ENCODE measurements around the gene PHC2.

PHC2 gene

DNA sequence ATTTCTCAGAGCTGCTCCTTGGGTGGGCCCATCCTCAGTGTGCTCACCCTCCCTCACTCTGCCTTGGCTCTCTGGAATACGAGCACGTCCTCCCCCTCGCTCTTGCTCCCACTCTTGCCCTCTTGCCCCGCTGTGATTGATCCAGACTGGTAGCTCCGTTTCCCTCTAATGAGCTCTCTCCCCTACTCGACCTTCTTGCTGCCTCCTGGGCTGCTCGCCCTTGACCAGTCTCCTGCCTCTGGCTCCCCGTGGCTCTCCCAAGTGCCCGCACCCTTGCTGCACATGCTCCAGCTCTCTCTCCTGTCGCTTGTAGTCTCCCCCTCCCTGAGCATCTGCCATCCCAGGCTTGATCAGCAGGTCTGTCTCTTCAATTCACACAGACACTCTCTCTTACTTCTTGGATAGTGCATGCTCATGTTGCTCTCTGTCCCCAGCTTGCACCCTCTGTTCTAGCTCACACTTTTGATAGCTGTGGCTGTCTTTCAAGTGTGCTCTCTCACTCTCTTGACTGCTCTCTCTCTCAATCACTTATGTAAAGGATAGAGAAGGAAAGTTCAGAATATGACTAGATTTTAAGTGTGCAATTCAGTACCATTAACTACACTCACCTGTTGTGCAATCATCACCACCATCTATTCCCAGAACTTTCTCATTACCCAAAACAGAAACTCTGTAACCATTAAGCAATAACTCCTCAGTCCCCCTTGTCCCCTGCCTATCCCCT is 51.1 kb downstream of the PHC2 start:
- no peaks in the 10 kb centered on the region for H3F3A ChIP-seq (ENCODE audit: low read depth)
- H3K4me2 ChIP-seq (ENCODE audit: low read depth, low read length, poor library complexity, severe bottlenecking): no peak overlapping the region
- no peaks in the 10 kb centered on the region for H3K9me3 ChIP-seq (ENCODE audit: insufficient read depth, low read depth, low read length)
- no peaks in the 10 kb centered on the region for H3K9me2 ChIP-seq (replicated peaks; ENCODE audit: low read depth, low read length)
- no peaks in the 10 kb centered on the region for H3K79me2 ChIP-seq (ENCODE audit: insufficient read depth, low read length)
- TF ChIP-seq, protein P1, sequence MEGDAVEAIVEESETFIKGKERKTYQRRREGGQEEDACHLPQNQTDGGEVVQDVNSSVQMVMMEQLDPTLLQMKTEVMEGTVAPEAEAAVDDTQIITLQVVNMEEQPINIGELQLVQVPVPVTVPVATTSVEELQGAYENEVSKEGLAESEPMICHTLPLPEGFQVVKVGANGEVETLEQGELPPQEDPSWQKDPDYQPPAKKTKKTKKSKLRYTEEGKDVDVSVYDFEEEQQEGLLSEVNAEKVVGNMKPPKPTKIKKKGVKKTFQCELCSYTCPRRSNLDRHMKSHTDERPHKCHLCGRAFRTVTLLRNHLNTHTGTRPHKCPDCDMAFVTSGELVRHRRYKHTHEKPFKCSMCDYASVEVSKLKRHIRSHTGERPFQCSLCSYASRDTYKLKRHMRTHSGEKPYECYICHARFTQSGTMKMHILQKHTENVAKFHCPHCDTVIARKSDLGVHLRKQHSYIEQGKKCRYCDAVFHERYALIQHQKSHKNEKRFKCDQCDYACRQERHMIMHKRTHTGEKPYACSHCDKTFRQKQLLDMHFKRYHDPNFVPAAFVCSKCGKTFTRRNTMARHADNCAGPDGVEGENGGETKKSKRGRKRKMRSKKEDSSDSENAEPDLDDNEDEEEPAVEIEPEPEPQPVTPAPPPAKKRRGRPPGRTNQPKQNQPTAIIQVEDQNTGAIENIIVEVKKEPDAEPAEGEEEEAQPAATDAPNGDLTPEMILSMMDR (conservative IDR thresholded peaks at IDR 0.05; ENCODE audit: low read length): no peak
- TF ChIP-seq EZH2phosphoT487 (IDR thresholded peaks at IDR 0.05; ENCODE audit: borderline replicate concordance): no peak
- H3K4me1 ChIP-seq (ENCODE audit: insufficient read depth, low read length, poor library complexity, severe bottlenecking): peaks cover 14% of the 10 kb centered on the region
- no peak overlapping the region for H3K4me3 ChIP-seq (ENCODE audit: low read length, poor library complexity, severe bottlenecking)
- H2AFZ ChIP-seq (ENCODE audit: low read length): no peak overlapping the region
- H3K9ac ChIP-seq (ENCODE audit: low read depth, low read length, poor library complexity, severe bottlenecking): no peak overlapping the region
- no peaks in the 10 kb centered on the region for H4K20me1 ChIP-seq (ENCODE audit: insufficient read depth, low read length, poor library complexity, severe bottlenecking)
- H3K36me3 ChIP-seq (ENCODE audit: insufficient read depth, low read length): no peaks in the 10 kb centered on the region
- no peaks in the 10 kb centered on the region for H3K27me3 ChIP-seq (ENCODE audit: insufficient read depth, low read length, poor library complexity, severe bottlenecking)

DNA sequence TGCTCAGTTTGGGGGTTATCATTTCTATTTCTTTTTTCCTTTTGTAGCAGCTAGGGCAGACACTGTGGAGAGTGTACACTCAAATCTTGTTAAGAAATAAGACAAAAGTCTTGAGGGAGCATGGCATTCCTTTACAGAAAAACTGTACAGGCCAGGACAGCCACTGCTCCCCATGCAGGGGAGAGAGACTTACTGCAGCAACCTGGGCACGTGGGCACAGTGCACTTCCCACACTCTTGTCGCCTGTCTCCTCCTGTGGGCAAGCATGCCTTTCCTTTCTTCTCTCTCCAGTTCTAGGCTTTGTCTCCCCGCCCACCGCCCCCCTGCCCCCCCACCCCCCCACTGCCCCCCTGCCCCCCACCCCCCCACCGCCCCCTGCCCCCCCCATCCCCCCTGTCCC is 51.9 kb downstream of the PHC2 start:
- Histone ChIP-seq H3K9ac (ENCODE audit: low read depth, low read length, poor library complexity, severe bottlenecking) (no peak overlapping the region), H3K36me3 (ENCODE audit: insufficient read depth, low read length) (no peaks in the 10 kb centered on the region), H3K79me2 (ENCODE audit: insufficient read depth, low read length) (no peaks in the 10 kb centered on the region), H3K4me3 (ENCODE audit: low read length, poor library complexity, severe bottlenecking) (no peak overlapping the region), H4K20me1 (ENCODE audit: insufficient read depth, low read length, poor library complexity, severe bottlenecking) (no peaks in the 10 kb centered on the region), H3K9me3 (ENCODE audit: insufficient read depth, low read depth, low read length) (no peaks in the 10 kb centered on the region), H3K4me2 (ENCODE audit: low read depth, low read length, poor library complexity, severe bottlenecking) (no peak overlapping the region), H3K9me2 (replicated peaks; ENCODE audit: low read depth, low read length) (no peaks in the 10 kb centered on the region), H3F3A (ENCODE audit: low read depth) (no peaks in the 10 kb centered on the region), H3K4me1 (ENCODE audit: insufficient read depth, low read length, poor library complexity, severe bottlenecking) (peaks cover 14% of the 10 kb centered on the region), H2AFZ (ENCODE audit: low read length) (no peak overlapping the region), H3K27me3 (ENCODE audit: insufficient read depth, low read length, poor library complexity, severe bottlenecking) (no peaks in the 10 kb centered on the region)
- TF ChIP-seq, protein P1 (conservative IDR thresholded peaks at IDR 0.05; ENCODE audit: low read length): peak; percentile 33; the same call in 1 of the 2 replicates
- TF ChIP-seq EZH2phosphoT487 (IDR thresholded peaks at IDR 0.05; ENCODE audit: borderline replicate concordance): no peak

DNA sequence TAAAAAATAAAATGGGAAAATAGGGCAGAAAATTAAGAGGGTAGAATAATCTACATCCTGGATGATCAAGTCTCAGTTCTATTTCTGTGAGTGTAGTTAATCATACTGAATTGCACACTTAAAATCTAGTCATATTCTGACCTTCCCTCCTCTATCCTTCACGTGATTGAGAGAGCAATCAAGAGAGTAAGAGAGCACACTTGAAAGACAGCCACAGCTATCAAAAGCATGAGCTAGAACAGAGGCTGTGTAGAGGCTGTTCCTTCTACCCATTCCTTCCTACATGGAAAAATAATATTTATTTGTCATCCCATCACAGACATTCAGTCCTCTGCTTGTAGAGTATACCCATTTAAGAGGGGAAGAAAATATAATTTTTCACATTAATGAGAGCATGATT is 52.4 kb downstream of the PHC2 start:
- no peak overlapping the region for H3K4me3 ChIP-seq (ENCODE audit: low read length, poor library complexity, severe bottlenecking)
- peaks cover 14% of the 10 kb centered on the region for H3K4me1 ChIP-seq (ENCODE audit: insufficient read depth, low read length, poor library complexity, severe bottlenecking)
- no peaks in the 10 kb centered on the region for H3K79me2 ChIP-seq (ENCODE audit: insufficient read depth, low read length)
- no peak for TF ChIP-seq EZH2phosphoT487 (IDR thresholded peaks at IDR 0.05; ENCODE audit: borderline replicate concordance)
- TF ChIP-seq, protein P1 (conservative IDR thresholded peaks at IDR 0.05; ENCODE audit: low read length): no peak
- H3F3A ChIP-seq (ENCODE audit: low read depth): no peaks in the 10 kb centered on the region
- H3K4me2 ChIP-seq (ENCODE audit: low read depth, low read length, poor library complexity, severe bottlenecking): no peak overlapping the region
- H3K9me2 ChIP-seq (replicated peaks; ENCODE audit: low read depth, low read length): no peaks in the 10 kb centered on the region
- H3K27me3 ChIP-seq (ENCODE audit: insufficient read depth, low read length, poor library complexity, severe bottlenecking): no peaks in the 10 kb centered on the region
- H3K36me3 ChIP-seq (ENCODE audit: insufficient read depth, low read length): no peaks in the 10 kb centered on the region
- no peak overlapping the region for H3K9ac ChIP-seq (ENCODE audit: low read depth, low read length, poor library complexity, severe bottlenecking)
- H4K20me1 ChIP-seq (ENCODE audit: insufficient read depth, low read length, poor library complexity, severe bottlenecking): no peaks in the 10 kb centered on the region
- H3K9me3 ChIP-seq (ENCODE audit: insufficient read depth, low read depth, low read length): no peaks in the 10 kb centered on the region
- H2AFZ ChIP-seq (ENCODE audit: low read length): no peak overlapping the region
